Transverse colon (tissue), 4 donors: Measurements from ENCODE around the gene FAM180A. TPM values are rescaled to one million over a fixed set of nuclear protein-coding genes. Genes with fewer than 3 reads are reported as not detected.

Experiments used
- DNase-seq: peaks from one replicate; pipeline ENCODE4 v3.0.0-alpha.2; 2019
- H3K27ac ChIP-seq, 4 donors: fragments of 200-600 bp; sonication (generic); 2 replicates each; pipeline ENCODE4 v1.5.1; 2016 to 2018; ENCODE audit warnings: inconsistent platforms in 4 of 4
- H3K27me3 ChIP-seq: fragments of 200-600 bp; sonication (generic); 2 replicates; pipeline ENCODE4 v1.5.1; 2017; ENCODE audit warnings: inconsistent platforms
- H3K36me3 ChIP-seq, 4 donors: fragments of 200-600 bp; sonication (generic); 2 replicates each; pipeline ENCODE4 v1.5.1; 2017 to 2019; ENCODE audit warnings: inconsistent platforms in 4 of 4
- H3K4me1 ChIP-seq, 4 donors: fragments of 200-600 bp; sonication (generic); 2 replicates each; pipeline ENCODE4 v1.5.1; 2017 to 2020; ENCODE audit warnings: inconsistent platforms in 4 of 4
- H3K4me3 ChIP-seq, 4 donors: fragments of 200-600 bp; sonication (generic); 1 replicate in 1 of 4; 2 replicates in 3 of 4; pipeline versions ENCODE4 v1.5.1 to v1.6.1; 2017 to 2019; ENCODE audit warnings: inconsistent platforms in 4 of 4
- H3K9me3 ChIP-seq, 2 donors: fragments of 200-600 bp; sonication (generic); 2 replicates each; pipeline ENCODE4 v1.5.1; 2017 to 2019; ENCODE audit warnings: inconsistent platforms in 2 of 2
- CTCF ChIP-seq, 5 experiments: fragments of 200-600 bp in 3 of 5; fragments of 450-650 bp in 2 of 5; sonication (generic) in 3 of 5; IDR thresholded peaks; 1 replicate in 2 of 5; 2 replicates in 3 of 5; pipeline ENCODE4 v1.5.1; 2016 to 2017; ENCODE audit warnings: antibody characterized with exemption in 5 of 5, inconsistent platforms in 3 of 5, mild to moderate bottlenecking in 2 of 5, moderate library complexity in 1 of 5
- EP300 ChIP-seq: sonication (generic); formaldehyde crosslinking; IDR thresholded peaks from one replicate; pipeline ENCODE4 v1.6.1; 2017; ENCODE audit warnings: antibody characterized with exemption, low read depth
- POLR2A ChIP-seq: fragments of 450-650 bp; IDR thresholded peaks from one replicate; pipeline ENCODE4 v1.6.1; 2016; ENCODE audit warnings: antibody characterized with exemption, mild to moderate bottlenecking, moderate library complexity
- POLR2AphosphoS5 ChIP-seq, 3 donors: sonication (generic); formaldehyde crosslinking; IDR thresholded peaks; one replicate each; pipeline ENCODE4 v1.6.1; 2016; ENCODE audit warnings: antibody characterized with exemption in 3 of 3
- WGBS, 2 donors: methylation state at CpG; one replicate each; pipeline ENCODE4 v1.1.5; 2018; ENCODE audit warnings: low coverage in 1 of 2; 5-methylcytosine and 5-hydroxymethylcytosine counted together
- in situ Hi-C, 4 donors: fragments of 200-750 bp; cut with MboI; loops; one replicate each; pipeline versions ENCODE4 v1.15.0 to v1.15.1; 2017; ENCODE audit warnings: low sequenced_read_pairs in 3 of 4, low pct_ligation_motif_present in 1 of 4, low pct_unique_long_range_greater_than_20kb in 1 of 4
- intact Hi-C: fragments of 100-400 bp; cut with DNase I; formaldehyde crosslinking; loops from one replicate; pipeline ENCODE4 v1.15.1; 2023; ENCODE audit warnings: low total_unique reads
- total RNA-seq, 4 donors: library from RNA; depleted of rRNA; stranded (reverse); fragments of >200 nt; gene quantifications; one replicate each; pipeline ENCODE4 v1.1.0, GENCODE V29; 2016

FAM180A gene
- total RNA-seq, 4 donors from 2014 or later: 1.2 to 3.8 TPM; not detected in 2

- H3K9me3 ChIP-seq: no peaks in the 10 kb centered on the region
- no peak for DNase-seq
- H3K36me3 ChIP-seq: no peaks in the 10 kb centered on the region
- no peak overlapping the region for H3K27ac ChIP-seq
- no peak overlapping the region for H3K4me3 ChIP-seq
- 95% methylated on average over 14 of the region's 14 CpGs; no CpG with 5 or more reads in 1 of the 2 donors for WGBS, 2 donors
- intact Hi-C loops: no loop called here
- H3K27me3 ChIP-seq: no peaks in the 10 kb centered on the region
- in situ Hi-C loops: no loop called here
- TF ChIP-seq POLR2AphosphoS5 (IDR thresholded peaks at IDR 0.05) (no peak), EP300 (no peak), POLR2A (no peak), CTCF (IDR thresholded peaks at IDR 0.05) (no peak)
- H3K4me1 ChIP-seq: no peaks in the 10 kb centered on the region
These were observed 40.6 kb downstream of the FAM180A start for GRCh38 chr7:135708041-135708440.

GRCh38 chr7:135707570-135707966 is 41.0 kb downstream of the FAM180A start:
- Histone ChIP-seq H3K4me3 (no peak overlapping the region), H3K9me3 (no peaks in the 10 kb centered on the region), H3K36me3 (no peaks in the 10 kb centered on the region), H3K27me3 (no peaks in the 10 kb centered on the region), H3K4me1 (no peaks in the 10 kb centered on the region), H3K27ac (no peak overlapping the region)
- intact Hi-C loops: no loop called here
- TF ChIP-seq POLR2A (no peak), POLR2AphosphoS5 (IDR thresholded peaks at IDR 0.05) (no peak), CTCF (IDR thresholded peaks at IDR 0.05) (no peak), EP300 (no peak)
- DNase-seq: no peak
- 93% methylated on average over 3 to 5 of the region's 5 CpGs for WGBS, 2 donors
- in situ Hi-C loops: no loop called here

GRCh38 chr7:135706858-135707569 is 41.6 kb downstream of the FAM180A start:
- no peak for DNase-seq
- intact Hi-C loops (no loop called here), in situ Hi-C loops (no loop called here)
- Histone ChIP-seq H3K27ac (no peak overlapping the region), H3K4me1 (no peaks in the 10 kb centered on the region), H3K4me3 (no peak overlapping the region), H3K36me3 (no peaks in the 10 kb centered on the region), H3K9me3 (no peaks in the 10 kb centered on the region), H3K27me3 (no peaks in the 10 kb centered on the region)
- TF ChIP-seq POLR2AphosphoS5 (IDR thresholded peaks at IDR 0.05) (no peak), POLR2A (no peak), EP300 (no peak), CTCF (IDR thresholded peaks at IDR 0.05) (no peak)
- WGBS, 2 donors: 75 to 85% methylated on average over 6 to 7 of the region's 7 CpGs

- H3K27me3 ChIP-seq: no peaks in the 10 kb centered on the region
- TF ChIP-seq POLR2AphosphoS5 (IDR thresholded peaks at IDR 0.05) (no peak), EP300 (no peak)
- H3K4me1 ChIP-seq: no peaks in the 10 kb centered on the region
- intact Hi-C loops: no loop called here
- no peaks in the 10 kb centered on the region for H3K36me3 ChIP-seq
- DNase-seq: no peak
- H3K4me3 ChIP-seq: no peak overlapping the region
- 89% methylated on average over 20 of the region's 20 CpGs; no CpG with 5 or more reads in 1 of the 2 donors for WGBS, 2 donors
- H3K27ac ChIP-seq: no peak overlapping the region
- in situ Hi-C loops: no loop called here
- no peaks in the 10 kb centered on the region for H3K9me3 ChIP-seq
These were observed 42.4 kb downstream of the FAM180A start for GRCh38 chr7:135706038-135706742.
